Thoracic aorta (tissue), 2 donors: ENCODE measurements around the gene NCOA7. TPM values are rescaled to one million over a fixed set of nuclear protein-coding genes. Genes with fewer than 3 reads are reported as not detected.
"Not testable (repeated sequence)": the region's sequence is repeated elsewhere in the genome, so short reads cannot be mapped to it uniquely, and the experiment has no call there.

Experiments used
- ATAC-seq: fragments of 150-250 bp; one replicate; pipeline ENCODE4 v1.8.0; 2017; ENCODE audit warnings: low read depth; ENCODE audit not compliant: insufficient number of reproducible peaks, low FRiP score
- DNase-seq: peaks from one replicate; pipeline ENCODE4 v3.0.0-alpha.2; 2020; ENCODE audit warnings: low spot score
- H3K27ac ChIP-seq, 2 donors: fragments of 200-600 bp; sonication (generic); 1 replicate in 1 of 2; 2 replicates in 1 of 2; pipeline ENCODE4 v1.5.1; 2016; ENCODE audit warnings: mild to moderate bottlenecking in 2 of 2, moderate library complexity in 2 of 2
- H3K27me3 ChIP-seq: fragments of 200-600 bp; sonication (generic); replicated peaks from 2 replicates; pipeline ENCODE4 v1.6.0; 2016; ENCODE audit warnings: mild to moderate bottlenecking; ENCODE audit not compliant: insufficient read depth
- H3K36me3 ChIP-seq: fragments of 200-600 bp; sonication (generic); one replicate; pipeline ENCODE4 v1.5.1; 2016
- H3K4me1 ChIP-seq, 2 donors: fragments of 200-600 bp; sonication (generic); 1 replicate in 1 of 2; 2 replicates in 1 of 2; pipeline versions ENCODE4 v1.5.1 to v1.6.0; 2016; ENCODE audit warnings: low read depth in 2 of 2, mild to moderate bottlenecking in 1 of 2; ENCODE audit not compliant: control insufficient read depth in 1 of 2
- H3K4me3 ChIP-seq: fragments of 200-600 bp; sonication (generic); 2 replicates; pipeline ENCODE4 v1.5.1; 2016; ENCODE audit warnings: mild to moderate bottlenecking
- H3K9me3 ChIP-seq: fragments of 200-600 bp; sonication (generic); 2 replicates; pipeline ENCODE4 v1.5.1; 2016
- CTCF ChIP-seq: fragments of 200-600 bp; sonication (generic); IDR thresholded peaks from one replicate; pipeline ENCODE4 v1.5.1; 2019; ENCODE audit warnings: antibody characterized with exemption
- total RNA-seq, 2 donors: library from RNA; depleted of rRNA; stranded (reverse); fragments of >200 nt; gene quantifications; one replicate each; pipeline versions ENCODE4 v1.1.0 to v1.2.3, GENCODE V29; 2016

NCOA7 gene
- total RNA-seq, 2 donors from 2014 or later = 29.6 to 87.1 TPM

- Histone ChIP-seq H3K36me3 (no peaks in the 10 kb centered on the region), H3K27me3 (no peaks in the 10 kb centered on the region), H3K9me3 (no peaks in the 10 kb centered on the region), H3K27ac (no peak overlapping the region), H3K4me3 (no peak overlapping the region), H3K4me1 (peaks cover 18 to 29% of the 10 kb centered on the region in 2 donors)
- TF ChIP-seq CTCF = no peak
- ATAC-seq = no peak
- no peak for DNase-seq
These were observed 158.3 kb downstream of the NCOA7 start for GRCh38 chr6:125949069-125949468.

- no peak overlapping the region for H3K4me3 ChIP-seq
- no peaks in the 10 kb centered on the region for H3K9me3 ChIP-seq
- DNase-seq = no peak
- H3K36me3 ChIP-seq = no peaks in the 10 kb centered on the region
- H3K27me3 ChIP-seq = no peaks in the 10 kb centered on the region
- no peak overlapping the region for H3K27ac ChIP-seq
- H3K4me1 ChIP-seq = peaks cover 8 to 17% of the 10 kb centered on the region in 2 donors
- TF ChIP-seq CTCF = no peak
- no peak for ATAC-seq
These were observed 159.5 kb downstream of the NCOA7 start for GRCh38 chr6:125950293-125950692.

- not testable (repeated sequence) for H3K36me3 ChIP-seq, H3K27ac ChIP-seq, DNase-seq, H3K4me3 ChIP-seq, H3K9me3 ChIP-seq, H3K27me3 ChIP-seq, ATAC-seq
- H3K4me1 ChIP-seq = peaks cover 4 to 13% of the 10 kb centered on the region in 2 donors
These were observed 160.0 kb downstream of the NCOA7 start for GRCh38 chr6:125950716-125951115.

GRCh38 chr6:125951323-125951722, 160.6 kb downstream of the NCOA7 start:
- Histone ChIP-seq H3K27ac (no peak overlapping the region), H3K36me3 (no peaks in the 10 kb centered on the region), H3K27me3 (no peaks in the 10 kb centered on the region), H3K9me3 (no peaks in the 10 kb centered on the region), H3K4me3 (no peak overlapping the region), H3K4me1 (peaks cover 4 to 9% of the 10 kb centered on the region in 2 donors)
- TF ChIP-seq CTCF = no peak
- ATAC-seq (no peak), DNase-seq (no peak)

- ATAC-seq (no peak), DNase-seq (no peak)
- Histone ChIP-seq H3K36me3 (no peaks in the 10 kb centered on the region), H3K4me3 (no peak overlapping the region), H3K9me3 (no peaks in the 10 kb centered on the region), H3K27me3 (no peaks in the 10 kb centered on the region), H3K27ac (no peak overlapping the region), H3K4me1 (peaks cover 4 to 5% of the 10 kb centered on the region in 2 donors)
- TF ChIP-seq CTCF = no peak
These were observed 162.2 kb downstream of the NCOA7 start for GRCh38 chr6:125952764-125953501.

- Histone ChIP-seq H3K4me1 (peaks cover 6 to 10% of the 10 kb centered on the region in 2 donors), H3K9me3 (no peaks in the 10 kb centered on the region), H3K27ac (no peak overlapping the region), H3K36me3 (no peaks in the 10 kb centered on the region), H3K4me3 (no peak overlapping the region), H3K27me3 (no peaks in the 10 kb centered on the region)
- ATAC-seq = no peak
- TF ChIP-seq CTCF = no peak
- DNase-seq = no peak
These were observed 162.7 kb downstream of the NCOA7 start for GRCh38 chr6:125953502-125953875.
